Midbrain (tissue), 1 donor: ENCODE data around the gene ABLIM3.
"Not testable (repeated sequence)": the region's sequence is repeated elsewhere in the genome, so short reads cannot be mapped to it uniquely, and the experiment has no call there.

Source experiments
- DNase-seq: peaks from one replicate; lab custom pipeline; 2025; lab: John Stamatoyannopoulos, UW

ABLIM3 gene

GRCh38 chr5:149187617-149188016 lies 46.3 kb downstream of the ABLIM3 start:
- not testable (repeated sequence) for DNase-seq

DNA sequence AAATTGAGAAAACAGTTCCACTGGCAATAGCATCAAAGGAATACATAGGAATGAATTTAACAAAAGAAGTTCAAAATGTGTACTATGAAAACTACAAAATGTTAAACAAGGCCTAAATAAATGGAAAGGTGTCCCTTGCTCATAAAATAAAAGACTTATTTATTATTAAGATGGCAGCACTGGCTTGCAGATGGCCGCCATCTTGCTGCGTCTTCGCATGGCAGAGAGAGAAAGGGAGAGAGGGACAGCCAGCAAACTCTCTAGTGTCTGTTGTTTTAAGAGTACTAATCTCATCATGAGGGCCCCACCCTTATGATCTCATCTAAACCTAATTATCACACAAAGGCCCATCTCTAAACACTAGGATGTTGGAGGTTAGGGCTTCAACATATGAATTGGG lies 47.1 kb downstream of the ABLIM3 start:
- no peak for DNase-seq

- no peak for DNase-seq
These were observed 54.1 kb downstream of the ABLIM3 start for GRCh38 chr5:149195337-149195887.

- no peak for DNase-seq
These were observed 54.7 kb downstream of the ABLIM3 start for GRCh38 chr5:149195962-149196361.

GRCh38 chr5:149198148-149198547 lies 56.9 kb downstream of the ABLIM3 start:
- no peak for DNase-seq

- no peak for DNase-seq
These were observed 59.1 kb downstream of the ABLIM3 start for GRCh38 chr5:149200355-149200754.

- no peak for DNase-seq
These were observed 59.9 kb downstream of the ABLIM3 start for GRCh38 chr5:149201121-149201637.

DNA sequence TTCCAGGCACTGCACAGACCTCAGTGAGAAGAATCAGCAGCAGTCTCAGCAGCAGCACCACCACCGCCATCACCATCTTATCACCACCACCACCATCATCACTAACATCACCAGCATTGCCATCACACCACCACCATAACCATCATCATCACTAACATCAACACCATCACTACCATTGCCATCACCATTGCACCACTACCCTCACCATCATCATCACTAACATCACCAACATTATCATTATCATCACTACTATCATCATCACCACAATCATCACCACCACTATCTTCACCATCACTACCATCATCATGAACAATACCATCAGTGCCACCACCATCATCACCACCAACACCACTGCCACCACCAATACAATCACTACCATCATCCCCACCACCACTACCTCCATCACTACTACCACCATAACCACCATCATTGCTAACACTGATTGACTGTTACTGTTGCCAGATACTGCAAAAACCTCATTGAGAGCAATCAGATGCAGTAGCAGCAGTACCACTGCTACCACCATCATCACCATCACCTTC lies 61.7 kb downstream of the ABLIM3 start:
- DNase-seq: no peak

DNA sequence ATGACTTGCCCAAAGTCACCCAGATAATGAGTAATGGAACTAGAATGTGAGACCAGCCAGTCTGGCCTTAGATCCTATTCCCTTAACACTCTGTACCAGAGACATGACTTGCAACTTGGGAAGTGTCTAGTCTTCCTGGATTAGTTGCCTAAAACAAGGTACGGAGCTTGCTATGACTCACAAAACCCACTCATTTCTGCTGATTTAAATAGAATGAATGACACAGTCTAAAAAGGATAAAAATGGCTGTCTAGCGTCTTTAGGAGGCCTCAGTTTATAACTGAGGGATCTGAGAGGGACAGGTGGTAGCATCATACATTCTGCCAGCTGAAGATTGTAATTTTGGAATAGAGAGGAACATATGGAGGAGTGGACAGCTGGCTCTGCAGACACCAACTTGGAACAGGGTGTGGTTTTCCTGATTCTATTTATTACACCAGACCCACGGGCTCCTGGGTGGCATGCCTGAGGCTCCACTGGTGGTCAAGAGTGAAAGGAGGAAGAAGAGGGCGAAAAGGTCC lies 62.7 kb downstream of the ABLIM3 start:
- no peak for DNase-seq

DNA sequence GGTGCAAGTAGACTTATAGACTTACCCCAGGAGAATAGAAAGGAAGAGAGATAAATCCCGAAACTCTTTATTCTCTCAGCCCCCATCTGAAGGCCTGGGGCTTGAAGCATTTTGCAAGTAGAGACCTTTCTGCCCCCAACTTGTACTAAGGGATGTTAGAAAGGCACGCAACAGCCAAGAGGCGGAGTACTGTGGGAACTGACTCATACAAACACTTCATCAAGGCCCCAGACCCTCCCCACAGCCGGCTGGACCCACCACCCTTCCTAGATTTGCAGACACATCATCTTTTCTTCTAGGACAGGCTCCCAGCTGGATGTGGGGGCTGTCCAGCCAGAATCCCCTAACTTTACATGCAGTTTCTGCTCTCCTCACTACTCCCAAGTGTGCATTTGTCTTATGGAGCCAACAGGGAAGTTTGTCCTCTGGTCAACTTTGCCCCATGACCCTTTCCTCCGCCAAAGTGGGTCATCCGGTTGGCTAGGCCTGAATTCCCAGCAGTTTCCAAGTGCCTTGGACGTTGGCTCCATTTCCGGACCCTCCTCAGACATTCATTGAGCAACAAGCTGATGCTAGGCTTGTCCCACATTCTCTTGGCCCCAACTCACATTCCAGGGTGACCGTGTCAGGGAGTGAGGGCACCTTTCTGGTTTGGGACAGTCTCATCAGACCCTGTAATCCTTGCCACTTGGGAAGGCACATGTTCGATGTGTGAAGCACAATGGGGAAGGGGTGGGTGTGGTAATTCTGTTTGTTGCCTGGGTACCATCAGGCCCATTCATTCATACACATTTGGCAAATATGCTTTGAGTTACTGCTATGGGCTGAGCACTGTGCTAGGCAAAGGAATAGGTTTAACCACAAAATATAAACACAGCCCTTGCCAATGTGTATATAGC lies 64.6 kb downstream of the ABLIM3 start:
- peak; percentile 15 for DNase-seq

- DNase-seq: no peak
These were observed 65.3 kb downstream of the ABLIM3 start for GRCh38 chr5:149206524-149207141.

DNA sequence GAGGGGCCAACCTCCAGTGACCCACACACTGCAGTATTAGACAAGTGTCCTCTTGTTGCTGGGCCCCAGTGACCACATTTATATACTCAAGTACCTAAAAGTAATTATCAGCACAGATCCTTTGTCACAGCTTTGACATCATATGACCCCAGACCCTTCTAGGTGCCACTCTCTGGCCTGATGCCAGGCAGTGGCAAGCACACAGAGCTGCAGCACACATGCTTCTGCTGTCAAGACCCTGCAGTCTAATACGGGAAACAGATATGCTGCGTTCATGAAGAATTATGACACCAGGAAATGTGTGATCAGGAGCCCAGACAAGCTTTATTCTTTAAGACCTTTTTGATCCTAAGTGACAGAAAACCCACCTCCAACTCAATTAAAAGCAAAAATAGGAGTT lies 66.5 kb downstream of the ABLIM3 start:
- DNase-seq: no peak

DNA sequence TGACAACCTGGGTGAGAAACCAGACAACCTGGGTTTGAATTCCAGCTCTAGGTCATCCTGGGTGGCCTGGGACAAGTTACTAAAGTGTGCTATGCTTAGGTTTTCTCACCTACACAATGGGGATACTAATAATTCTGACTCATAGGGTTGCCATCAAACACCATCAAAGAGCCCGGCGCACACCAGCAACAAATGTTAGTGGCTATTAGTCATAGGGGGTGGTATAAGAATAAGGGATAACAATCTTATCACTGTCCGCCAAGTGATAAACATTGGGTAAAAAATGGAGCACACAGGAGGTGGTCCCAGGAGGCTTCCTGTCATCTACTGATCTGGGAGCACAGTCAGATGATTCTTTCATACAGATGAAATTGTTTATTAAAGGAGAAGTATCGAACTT lies 68.9 kb downstream of the ABLIM3 start:
- DNase-seq: no peak

GRCh38 chr5:149210968-149211490 lies 69.7 kb downstream of the ABLIM3 start:
- DNase-seq: no peak

DNA sequence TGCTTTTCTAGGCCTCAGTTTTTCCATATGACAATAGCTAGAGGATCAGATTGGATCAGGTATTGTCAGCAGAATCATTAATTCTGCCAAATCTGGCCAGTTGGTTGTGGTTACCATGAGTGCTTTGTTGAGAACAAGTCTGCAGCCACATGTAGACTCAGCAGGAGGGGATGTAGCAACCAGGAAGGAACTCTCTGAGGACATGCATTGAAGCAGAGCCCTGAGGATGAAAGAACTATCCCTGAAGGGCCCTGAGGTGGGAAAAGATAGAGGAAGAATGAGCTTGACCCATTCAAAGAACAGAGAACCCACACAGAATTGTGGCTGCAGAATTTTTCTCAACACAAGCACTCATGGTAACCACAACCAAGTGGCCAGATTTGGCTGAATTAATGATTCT lies 70.3 kb downstream of the ABLIM3 start:
- no peak for DNase-seq

DNA sequence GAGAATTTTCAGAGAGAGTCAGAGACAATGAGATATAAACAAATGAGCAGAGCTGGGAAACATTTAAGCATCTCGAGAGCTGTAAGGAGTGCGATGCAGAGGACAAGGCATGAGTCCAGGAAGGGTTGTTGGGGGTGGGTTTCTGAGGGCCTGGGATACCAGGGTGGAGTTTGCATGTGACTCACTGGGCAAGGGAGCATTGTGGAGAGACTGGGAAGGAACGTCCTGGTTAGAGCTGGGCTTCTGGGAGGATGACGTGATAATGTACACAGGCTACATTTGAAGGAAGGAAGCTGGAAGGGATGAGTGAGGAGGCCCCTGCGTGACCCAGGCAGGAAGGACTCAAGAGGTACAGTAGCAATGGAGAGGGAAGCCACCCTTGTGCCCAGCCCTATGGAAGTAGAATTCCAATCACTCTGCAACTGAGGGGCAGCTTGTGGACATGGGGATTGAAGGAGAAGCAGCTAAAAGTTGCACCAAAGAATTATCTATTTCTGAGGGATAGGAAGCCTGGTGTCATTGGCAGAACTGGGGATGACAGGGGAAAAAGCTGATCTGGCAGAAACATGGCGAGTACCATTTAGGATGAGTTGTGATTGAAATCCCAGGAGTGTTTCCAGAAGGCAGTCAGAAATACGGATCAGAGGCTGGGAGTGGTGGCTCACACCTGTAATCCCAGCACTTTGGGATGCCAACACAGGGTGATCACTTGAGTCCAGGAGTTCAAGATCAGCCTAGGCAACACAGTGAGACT lies 71.1 kb downstream of the ABLIM3 start:
- no peak for DNase-seq

GRCh38 chr5:149213264-149213880 lies 72.1 kb downstream of the ABLIM3 start:
- no peak for DNase-seq

- DNase-seq: no peak
These were observed 74.3 kb downstream of the ABLIM3 start for GRCh38 chr5:149215478-149216090.

GRCh38 chr5:149216496-149216895 lies 75.2 kb downstream of the ABLIM3 start:
- no peak for DNase-seq

GRCh38 chr5:149217096-149217802 lies 76.0 kb downstream of the ABLIM3 start:
- no peak for DNase-seq
